Ishikawa (cell line): Measurements from ENCODE around the gene PSME2.

Experiments used
- CEBPB ChIP-seq: IDR thresholded peaks from 2 replicates; pipeline ENCODE4 v1.6.1; 2012
- CREB1 ChIP-seq: IDR thresholded peaks from 2 replicates; pipeline ENCODE4 v1.6.1; 2012; ENCODE audit warnings: low read depth
- EGR1 ChIP-seq: IDR thresholded peaks from 2 replicates; pipeline ENCODE4 v1.6.1; 2012
- EP300 ChIP-seq: IDR thresholded peaks from 2 replicates; pipeline ENCODE4 v1.6.1; 2012; ENCODE audit warnings: borderline replicate concordance
- FOXM1 ChIP-seq: IDR thresholded peaks from 2 replicates; pipeline ENCODE4 v1.6.1; 2012; ENCODE audit warnings: low read depth, borderline replicate concordance
- MAX ChIP-seq: IDR thresholded peaks from 2 replicates; pipeline ENCODE4 v1.6.1; 2012
- NFIC ChIP-seq: IDR thresholded peaks from 2 replicates; pipeline ENCODE4 v1.6.1; 2012
- RAD21 ChIP-seq: IDR thresholded peaks from 2 replicates; pipeline ENCODE4 v1.6.1; 2012; ENCODE audit warnings: low read depth
- REST ChIP-seq: IDR thresholded peaks from 2 replicates; pipeline ENCODE4 v1.6.1; 2012; ENCODE audit warnings: low read depth, mild to moderate bottlenecking
- TAF1 ChIP-seq: IDR thresholded peaks from 2 replicates; pipeline ENCODE4 v1.6.1; 2012; ENCODE audit warnings: low read depth, mild to moderate bottlenecking
- TCF12 ChIP-seq: IDR thresholded peaks from 2 replicates; pipeline ENCODE4 v1.6.1; 2012; ENCODE audit warnings: low read depth
- TEAD4 ChIP-seq: IDR thresholded peaks from 2 replicates; pipeline ENCODE4 v1.6.1; 2012
- USF1 ChIP-seq: IDR thresholded peaks from 2 replicates; pipeline ENCODE4 v1.6.1; 2012
- YY1 ChIP-seq: IDR thresholded peaks from 2 replicates; pipeline ENCODE4 v1.6.1; 2012; ENCODE audit warnings: low read depth
- ZBTB7A ChIP-seq: IDR thresholded peaks from 2 replicates; pipeline ENCODE4 v1.6.1; 2012; ENCODE audit warnings: low read depth

The PSME2 gene

GRCh38 chr14:24147761-24148428 is 1.5 kb upstream of the PSME2 start:
- TF ChIP-seq EGR1 (no peak), EP300 (no peak), CREB1 (no peak), RAD21 (no peak), MAX (no peak), REST (no peak), TEAD4 (no peak), FOXM1 (no peak), TAF1 (no peak)

- TF ChIP-seq TAF1 = peak; percentile 38
- no peak for TF ChIP-seq TEAD4
These were observed 759 bp upstream of the PSME2 start, which contains the start of gene RNF31 for GRCh38 chr14:24146978-24147760. Gene RNF31, plus strand, starts transcription at chr14:24147498. Its CDS starts 201 bp downstream, at chr14:24147699.

- TF ChIP-seq ZBTB7A (no peak), EP300 (no peak), RAD21 (no peak), CEBPB (no peak), REST (no peak), TEAD4 (no peak), CREB1 (no peak), TAF1 (no peak), NFIC (no peak), MAX (no peak)
These were observed 539 bp downstream of the PSME2 start for GRCh38 chr14:24145690-24146452.

- TF ChIP-seq USF1 (no peak), REST (no peak), TEAD4 (no peak), TCF12 (no peak), NFIC (no peak), EP300 (no peak), FOXM1 (no peak)
These were observed 1.2 kb downstream of the PSME2 start for GRCh38 chr14:24145219-24145618.

- TF ChIP-seq RAD21 (no peak), MAX (no peak), USF1 (no peak), TCF12 (no peak), CEBPB (no peak), TEAD4 (no peak), NFIC (no peak), TAF1 (no peak), CREB1 (no peak), FOXM1 (no peak), REST (no peak), ZBTB7A (no peak), EGR1 (no peak), YY1 (no peak), EP300 (no peak)
These were observed 2.0 kb downstream of the PSME2 start for GRCh38 chr14:24144451-24144850.
